Measurements from ENCODE around the gene ACKR1. TPM values are rescaled to one million over a fixed set of nuclear protein-coding genes. Genes with fewer than 3 reads are reported as not detected.

The ACKR1 gene
- total RNA-seq, 1 experiment from 2014 or later: 0.63 TPM

GRCh38 chr1:159168043-159168442 lies 36.6 kb upstream of the ACKR1 start (continued):
- TF ChIP-seq CTCF (IDR thresholded peaks at IDR 0.05): no peak

- POLR2A ChIA-PET: interaction anchor here (1.0 to 1.6 kb wide), 3 partner anchors 18 to 34 kb away, joined by 3 to 9 read pairs (median 6); partner anchors contain the start of gene ACKR1
- Mint-ChIP-seq H3K27me3 (ENCODE audit: low read depth) (peaks cover 23% of the 10 kb centered on the region), H3K9me3 (no peaks in the 10 kb centered on the region), H3K27ac (no peak overlapping the region), H3K36me3 (no peaks in the 10 kb centered on the region), H3K4me1 (peaks cover 17% of the 10 kb centered on the region), H3K4me3 (peak overlapping the region; percentile 67)
- ATAC-seq: no peak
- TF ChIP-seq STAT6 (CRISPR knock-in tag; conservative IDR thresholded peaks at IDR 0.05; ENCODE audit: low read depth) (no peak), TCF7 (CRISPR knock-in tag; IDR thresholded peaks at IDR 0.05; ENCODE audit: low read depth) (no peak), ZNF263 (CRISPR knock-in tag; IDR thresholded peaks at IDR 0.05; ENCODE audit: low read depth) (no peak), ZBTB43 (CRISPR knock-in tag; IDR thresholded peaks at IDR 0.05) (no peak), ZNF423 (CRISPR knock-in tag; IDR thresholded peaks at IDR 0.05) (no peak), TEAD4 (CRISPR knock-in tag; IDR thresholded peaks at IDR 0.05) (no peak), IRF2 (CRISPR knock-in tag; IDR thresholded peaks at IDR 0.05; ENCODE audit: borderline replicate concordance, low read depth) (no peak), SOX15 (CRISPR knock-in tag; IDR thresholded peaks at IDR 0.05) (no peak)
- no peak for DNase-seq (ENCODE audit: low spot score)
- CTCF ChIA-PET: interaction anchor here (0.9 to 3.4 kb wide), 3 partner anchors 18 to 41 kb away, joined by 4 to 14 read pairs (median 6); no protein-coding TSS in a partner anchor
Measured at GRCh38 chr1:159170639-159171038, 34.0 kb upstream of the ACKR1 start.

- no peaks in the 10 kb centered on the region for H3K9me3 Mint-ChIP-seq
- H3K4me1 Mint-ChIP-seq: peaks cover 17% of the 10 kb centered on the region
- DNase-seq (ENCODE audit: low spot score): peak; percentile 59
- peak within 1 kb of the TSS; percentile 89 for H3K4me3 Mint-ChIP-seq
- no peak within 1 kb of the TSS for H3K27ac Mint-ChIP-seq
- ATAC-seq: peak; percentile 48
- peaks cover 23% of the 10 kb centered on the region for H3K27me3 Mint-ChIP-seq (ENCODE audit: low read depth)
- POLR2A ChIA-PET: interaction anchor here (0.5 to 1.6 kb wide), 4 partner anchors 17 to 1897 kb away, joined by 3 to 9 read pairs (median 4); partner anchors contain the start of gene ACKR1
- CTCF ChIA-PET: interaction anchor here (0.9 to 3.4 kb wide), 3 partner anchors 17 to 40 kb away, joined by 4 to 14 read pairs (median 6); no protein-coding TSS in a partner anchor
- H3K36me3 Mint-ChIP-seq: no peaks in the 10 kb centered on the region
- TF ChIP-seq AFF4 (CRISPR knock-in tag; IDR thresholded peaks at IDR 0.05; ENCODE audit: borderline replicate concordance): no peak
- TF ChIP-seq NR1H2 (CRISPR knock-in tag; IDR thresholded peaks at IDR 0.05): no peak
- TF ChIP-seq ZNF423 (CRISPR knock-in tag; IDR thresholded peaks at IDR 0.05): no peak
- no peak for TF ChIP-seq ZNF317 (CRISPR knock-in tag; IDR thresholded peaks at IDR 0.05; ENCODE audit: borderline replicate concordance, low read depth)
- TF ChIP-seq ZNF232 (CRISPR knock-in tag; IDR thresholded peaks at IDR 0.05): no peak
- no peak for TF ChIP-seq ZBTB21 (CRISPR knock-in tag; IDR thresholded peaks at IDR 0.05; ENCODE audit: borderline replicate concordance)
- no peak for TF ChIP-seq ZNF219 (CRISPR knock-in tag; IDR thresholded peaks at IDR 0.05; ENCODE audit: borderline replicate concordance)
- TF ChIP-seq FOXJ3 (CRISPR knock-in tag; IDR thresholded peaks at IDR 0.05; ENCODE audit: borderline replicate concordance): no peak
- TF ChIP-seq E2F1 (CRISPR knock-in tag; IDR thresholded peaks at IDR 0.05): no peak
- no peak for TF ChIP-seq ERG (CRISPR knock-in tag; IDR thresholded peaks at IDR 0.05)
- no peak for TF ChIP-seq ZBTB43 (CRISPR knock-in tag; IDR thresholded peaks at IDR 0.05)
- TF ChIP-seq MYBL2 (CRISPR knock-in tag; IDR thresholded peaks at IDR 0.05): no peak
Measured at GRCh38 chr1:159171254-159171687, 33.4 kb upstream of the ACKR1 start, which contains the start of gene CADM3. Gene CADM3, plus strand, starts transcription at chr1:159171615. Its CDS starts 151 bp downstream, at chr1:159171766.
